Measurements from ENCODE around the gene TRIP11. TPM values are rescaled to one million over a fixed set of nuclear protein-coding genes. Genes with fewer than 3 reads are reported as not detected.
A peak's percentile ranks its signal among the peaks of the same experiment; 100 is the strongest.

TRIP11 gene
- polyA plus RNA-seq, 1 donor from 2014 or later = 74.3 TPM

GRCh38 chr14:92033433-92033832 lies 6.4 kb downstream of the TRIP11 start:
- Mint-ChIP-seq H3K4me3 (peak overlapping the region in 1 of 4 donors; percentile 56), H3K27me3 (no peaks in the 10 kb centered on the region), H3K27ac (peak overlapping the region in 1 of 3 donors; percentile 76), H3K4me1 (peaks cover 7 to 24% (median 19%) of the 10 kb centered on the region in 3 donors), H3K36me3 (peaks cover 4% of the 10 kb centered on the region), H3K9me3 (no peaks in the 10 kb centered on the region)

- Mint-ChIP-seq H3K4me1 (peaks cover 0 to 12% (median 7%) of the 10 kb centered on the region in 3 donors), H3K36me3 (peaks cover 4% of the 10 kb centered on the region), H3K27me3 (no peaks in the 10 kb centered on the region), H3K27ac (peak overlapping the region in 1 of 3 donors; percentile 50), H3K9me3 (no peaks in the 10 kb centered on the region), H3K4me3 (peak overlapping the region in 2 of 4 donors; percentile 63 to 71)
Observed at GRCh38 chr14:92026548-92027190, 13.2 kb downstream of the TRIP11 start.

- Mint-ChIP-seq H3K27me3 (no peaks in the 10 kb centered on the region), H3K36me3 (peaks cover 4% of the 10 kb centered on the region), H3K27ac (no peak overlapping the region), H3K4me3 (no peak overlapping the region), H3K4me1 (peaks cover 0 to 8% (median 4%) of the 10 kb centered on the region in 3 donors), H3K9me3 (no peaks in the 10 kb centered on the region)
Observed at GRCh38 chr14:92022036-92022435, 17.8 kb downstream of the TRIP11 start.

GRCh38 chr14:92021523-92021922 lies 18.3 kb downstream of the TRIP11 start:
- Mint-ChIP-seq H3K9me3 (no peaks in the 10 kb centered on the region), H3K4me3 (no peak overlapping the region), H3K27me3 (no peaks in the 10 kb centered on the region), H3K27ac (no peak overlapping the region), H3K4me1 (peaks cover 0 to 4% (median 2%) of the 10 kb centered on the region in 3 donors), H3K36me3 (peaks cover 5% of the 10 kb centered on the region)

- H3K9me3 Mint-ChIP-seq = no peaks in the 10 kb centered on the region
- no peak overlapping the region for H3K4me3 Mint-ChIP-seq
- H3K27me3 Mint-ChIP-seq = no peaks in the 10 kb centered on the region
- peaks cover 0 to 2% (median 0%) of the 10 kb centered on the region in 3 donors for H3K4me1 Mint-ChIP-seq
- no peak overlapping the region for H3K27ac Mint-ChIP-seq
- peaks cover 11% of the 10 kb centered on the region for H3K36me3 Mint-ChIP-seq
Observed at GRCh38 chr14:92014040-92014439, 25.8 kb downstream of the TRIP11 start.

- Mint-ChIP-seq H3K27me3 (no peaks in the 10 kb centered on the region), H3K9me3 (no peaks in the 10 kb centered on the region), H3K4me1 (peaks cover 0 to 2% (median 0%) of the 10 kb centered on the region in 3 donors), H3K4me3 (no peak overlapping the region), H3K36me3 (peaks cover 13% of the 10 kb centered on the region), H3K27ac (peak overlapping the region in 1 of 3 donors; percentile 33)
Observed at GRCh38 chr14:92012121-92012748, 27.6 kb downstream of the TRIP11 start.

GRCh38 chr14:92010644-92011043 lies 29.2 kb downstream of the TRIP11 start:
- Mint-ChIP-seq H3K27ac (no peak overlapping the region), H3K36me3 (peaks cover 6% of the 10 kb centered on the region), H3K4me1 (peaks cover 0 to 2% (median 0%) of the 10 kb centered on the region in 3 donors), H3K9me3 (no peaks in the 10 kb centered on the region), H3K27me3 (no peaks in the 10 kb centered on the region), H3K4me3 (no peak overlapping the region)

- no peaks in the 10 kb centered on the region for H3K27me3 Mint-ChIP-seq
- peaks cover 7% of the 10 kb centered on the region for H3K36me3 Mint-ChIP-seq
- no peak overlapping the region for H3K27ac Mint-ChIP-seq
- no peaks in the 10 kb centered on the region for H3K9me3 Mint-ChIP-seq
- peaks cover 0 to 4% (median 2%) of the 10 kb centered on the region in 3 donors for H3K4me1 Mint-ChIP-seq
- H3K4me3 Mint-ChIP-seq = no peak overlapping the region
Observed at GRCh38 chr14:92009604-92010003, 30.3 kb downstream of the TRIP11 start.

GRCh38 chr14:92005019-92005418 lies 34.8 kb downstream of the TRIP11 start:
- Mint-ChIP-seq H3K4me3 (no peak overlapping the region), H3K9me3 (no peaks in the 10 kb centered on the region), H3K27ac (no peak overlapping the region), H3K36me3 (peaks cover 9% of the 10 kb centered on the region), H3K27me3 (no peaks in the 10 kb centered on the region), H3K4me1 (peaks cover 0 to 4% (median 2%) of the 10 kb centered on the region in 3 donors)

- Mint-ChIP-seq H3K27ac (no peak overlapping the region), H3K9me3 (no peaks in the 10 kb centered on the region), H3K4me3 (no peak overlapping the region), H3K36me3 (peaks cover 9% of the 10 kb centered on the region), H3K4me1 (peaks cover 0 to 4% (median 2%) of the 10 kb centered on the region in 3 donors), H3K27me3 (no peaks in the 10 kb centered on the region)
Observed at GRCh38 chr14:92004062-92004461, 35.8 kb downstream of the TRIP11 start.

GRCh38 chr14:91998667-91999570 lies 40.9 kb downstream of the TRIP11 start:
- Mint-ChIP-seq H3K27ac (peak overlapping the region in 2 of 3 donors; percentile 54 to 78), H3K4me3 (no peak overlapping the region), H3K27me3 (no peaks in the 10 kb centered on the region), H3K4me1 (peaks cover 5 to 9% (median 8%) of the 10 kb centered on the region in 3 donors), H3K9me3 (no peaks in the 10 kb centered on the region), H3K36me3 (peaks cover 6% of the 10 kb centered on the region)

GRCh38 chr14:91997492-91997891 lies 42.4 kb downstream of the TRIP11 start:
- Mint-ChIP-seq H3K27me3 (no peaks in the 10 kb centered on the region), H3K4me3 (no peak overlapping the region), H3K36me3 (peaks cover 4% of the 10 kb centered on the region), H3K4me1 (peaks cover 5 to 9% (median 8%) of the 10 kb centered on the region in 3 donors), H3K27ac (peak overlapping the region in 1 of 3 donors; percentile 88), H3K9me3 (no peaks in the 10 kb centered on the region)

GRCh38 chr14:91996948-91997371 lies 42.9 kb downstream of the TRIP11 start:
- Mint-ChIP-seq H3K9me3 (no peaks in the 10 kb centered on the region), H3K27ac (peak overlapping the region in 2 of 3 donors; percentile 71 to 88), H3K27me3 (no peaks in the 10 kb centered on the region), H3K4me1 (peaks cover 5 to 9% (median 8%) of the 10 kb centered on the region in 3 donors), H3K36me3 (peaks cover 4% of the 10 kb centered on the region), H3K4me3 (no peak overlapping the region)

- Mint-ChIP-seq H3K27ac (no peak overlapping the region), H3K4me3 (no peak overlapping the region), H3K4me1 (no peaks in the 10 kb centered on the region), H3K27me3 (no peaks in the 10 kb centered on the region), H3K9me3 (no peaks in the 10 kb centered on the region), H3K36me3 (peaks cover 20% of the 10 kb centered on the region)
Observed at GRCh38 chr14:91987192-91987591, 52.7 kb downstream of the TRIP11 start.
